ENCODE results near the gene IRF9.

Gene IRF9

GRCh38 chr14:24132061-24132685 is 28.9 kb upstream of the IRF9 start:
- DNase-seq, result no peak

GRCh38 chr14:24132976-24133375 is 28.1 kb upstream of the IRF9 start:
- no peak for DNase-seq

GRCh38 chr14:24133735-24134134 is 27.3 kb upstream of the IRF9 start:
- DNase-seq, result no peak

DNA sequence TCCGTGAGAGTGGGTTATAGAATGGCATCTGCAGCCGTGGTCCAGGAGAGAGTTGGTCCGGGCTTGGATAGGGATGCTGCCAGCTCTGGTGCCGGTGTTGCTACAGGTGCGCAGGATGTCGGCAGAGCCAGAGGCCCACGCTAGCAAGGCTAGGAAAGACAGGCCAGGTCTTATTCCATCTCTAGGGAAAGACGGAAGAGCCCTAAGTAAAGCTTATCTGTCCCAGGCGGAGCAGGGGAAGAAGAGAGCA is 25.6 kb upstream of the IRF9 start:
- no peak for DNase-seq

- DNase-seq, result peak; percentile 79
Measured at GRCh38 chr14:24135834-24136683, 25.0 kb upstream of the IRF9 start, which contains the start of gene PSME1. Gene PSME1, plus strand, starts transcription at chr14:24136194. Its CDS starts 69 bp downstream, at chr14:24136263.

- DNase-seq, result no peak
Measured at GRCh38 chr14:24136684-24137528, 24.2 kb upstream of the IRF9 start.

GRCh38 chr14:24137529-24138395 is 23.3 kb upstream of the IRF9 start:
- no peak for DNase-seq

GRCh38 chr14:24138396-24139271 is 22.4 kb upstream of the IRF9 start:
- no peak for DNase-seq

DNA sequence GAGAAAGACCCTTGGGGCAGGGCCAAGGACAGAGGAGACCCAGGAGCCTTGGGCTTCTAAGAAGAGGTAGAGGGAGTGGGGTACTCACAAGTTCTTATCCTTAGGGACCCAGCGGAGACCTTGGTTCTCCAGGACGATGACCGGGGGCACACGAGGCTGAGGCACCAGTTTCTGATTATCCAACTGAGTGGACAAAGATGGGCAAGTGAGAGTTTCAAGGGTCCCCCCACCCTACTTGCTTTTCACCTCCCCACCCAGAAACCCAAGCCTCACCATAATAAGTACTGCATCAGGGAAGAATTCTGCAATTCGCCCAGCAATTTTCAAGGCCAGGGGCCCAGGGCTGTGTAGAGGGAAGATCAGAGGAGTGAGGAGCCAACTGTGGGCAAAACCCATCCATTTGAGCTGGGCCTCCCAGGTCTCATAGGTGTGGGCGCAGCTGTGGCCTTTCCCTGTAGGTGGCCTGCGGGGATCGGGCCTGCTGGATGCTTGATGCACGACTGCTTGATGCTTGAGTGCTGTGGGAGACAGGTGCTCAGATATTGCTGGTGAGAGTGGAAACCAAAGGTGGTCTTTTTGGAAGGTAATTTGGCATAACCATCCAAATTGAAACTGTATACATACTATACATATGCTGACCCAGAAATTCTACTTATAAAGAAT is 21.7 kb upstream of the IRF9 start:
- no peak for DNase-seq

DNA sequence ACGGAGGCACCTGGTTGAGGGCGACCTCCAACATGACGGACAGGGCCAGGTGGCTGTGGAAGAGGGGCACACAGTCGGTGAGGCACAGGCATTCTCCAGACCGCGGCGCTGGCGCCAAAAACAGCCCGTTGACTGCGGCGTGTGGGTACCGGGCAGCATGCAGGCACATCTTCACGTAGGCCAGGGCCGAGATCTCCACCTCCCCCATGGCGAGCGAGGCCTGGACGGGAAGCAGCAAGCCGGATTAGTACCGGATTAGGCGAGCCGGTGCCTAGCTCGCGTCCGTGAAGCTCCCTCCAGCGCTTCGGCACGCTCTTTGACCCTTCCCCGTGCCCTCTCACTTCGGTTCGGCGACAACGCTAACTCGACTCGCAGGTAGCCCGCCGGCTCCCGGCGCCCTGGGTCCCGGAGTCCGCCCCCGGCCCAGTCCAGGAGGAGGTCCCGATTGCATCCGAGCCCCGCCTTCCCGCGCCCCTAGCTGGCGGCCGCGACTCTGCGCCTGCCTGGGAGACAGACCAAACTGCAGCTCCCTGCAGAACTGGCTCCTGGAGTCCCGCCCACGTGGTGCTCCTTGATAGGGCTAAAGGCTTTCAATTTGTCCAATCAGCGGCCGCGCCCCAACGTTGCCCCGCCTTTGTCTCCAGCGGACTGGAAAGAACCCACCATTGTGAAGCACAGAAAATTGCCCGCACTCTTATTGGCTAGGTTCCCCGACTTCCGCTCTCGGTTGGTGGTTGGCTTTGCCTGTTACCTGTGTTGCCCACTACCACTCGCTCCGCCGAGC is 19.8 kb upstream of the IRF9 start, which contains the start of gene EMC9:
Gene EMC9, minus strand, starts transcription at position 495 of the 784 bp plus-strand sequence. Its CDS starts 287 bp downstream, at position 208.
- peak; percentile 97 for DNase-seq

GRCh38 chr14:24143511-24143910 is 17.6 kb upstream of the IRF9 start:
- DNase-seq, result no peak

DNA sequence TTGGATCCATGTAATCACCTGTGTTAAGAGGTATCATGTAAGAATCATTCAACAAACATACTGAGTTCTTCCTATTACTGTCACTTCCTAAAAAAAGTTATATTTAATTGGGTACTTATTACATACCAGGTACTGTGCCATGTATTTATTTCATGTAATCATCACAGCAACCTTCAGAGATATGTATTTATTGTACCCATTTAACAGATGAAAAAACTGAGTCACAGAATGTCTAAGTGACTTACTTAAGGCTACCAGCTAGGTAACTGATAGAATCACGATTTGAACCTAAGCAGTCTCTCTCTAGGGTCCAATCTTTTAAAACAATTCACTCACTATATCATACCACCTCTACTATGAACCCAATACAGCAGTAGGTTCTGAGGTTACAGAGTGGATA is 16.6 kb upstream of the IRF9 start:
- DNase-seq, result no peak

DNA sequence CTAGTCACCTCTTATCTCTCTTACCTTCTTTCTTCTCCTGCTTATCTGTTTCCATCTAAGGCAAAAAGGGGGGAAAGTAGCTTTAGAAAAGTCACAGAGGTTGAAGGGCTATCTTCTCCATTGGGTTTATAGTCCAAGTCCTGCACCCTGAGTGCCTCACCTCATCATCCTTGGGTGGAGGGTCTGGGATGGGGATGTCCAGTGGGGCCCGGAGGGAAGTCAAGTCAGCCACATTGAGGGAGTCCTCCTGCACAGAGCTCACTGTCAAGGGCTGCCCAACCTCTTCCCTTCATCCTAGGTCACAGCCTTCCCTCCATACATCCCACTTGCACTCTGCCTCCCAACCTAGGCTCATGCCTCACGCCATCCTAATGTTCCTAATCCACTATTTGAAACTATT is 15.8 kb upstream of the IRF9 start:
- no peak for DNase-seq

GRCh38 chr14:24145690-24146452 is 15.2 kb upstream of the IRF9 start:
- no peak for DNase-seq

DNA sequence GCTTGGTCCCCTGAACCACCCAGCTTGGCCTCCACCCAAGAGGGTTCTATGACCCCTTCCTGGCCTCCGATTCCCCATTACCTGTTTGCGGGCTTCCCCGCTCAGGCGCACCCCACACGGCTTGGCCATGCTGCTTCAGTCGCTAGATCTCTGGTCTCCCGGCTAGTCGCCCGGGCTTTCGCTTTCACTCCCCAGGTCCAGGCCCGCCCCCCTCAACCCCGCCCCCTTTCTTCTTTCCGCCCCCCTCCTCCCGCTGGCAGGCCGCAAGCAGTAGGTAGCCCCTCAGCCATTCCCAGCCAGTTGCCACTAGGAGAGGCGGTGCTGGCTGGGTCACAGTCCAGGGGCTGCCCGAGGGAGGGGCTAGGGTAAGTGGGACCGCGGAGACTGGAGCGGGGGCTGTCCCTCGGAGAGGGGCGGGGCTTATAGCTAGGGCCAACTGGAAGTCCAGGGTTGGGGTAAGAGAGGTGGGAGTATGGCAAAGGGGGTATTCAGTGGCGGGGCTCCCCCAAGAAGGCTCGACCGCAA is 14.6 kb upstream of the IRF9 start, which contains the start of gene PSME2:
Gene PSME2, minus strand, starts transcription at position 158 of the 525 bp plus-strand sequence. Its CDS starts 29 bp downstream, at position 129.
- DNase-seq, result peak; percentile 92

- DNase-seq, result peak; percentile 91
Measured at GRCh38 chr14:24146978-24147760, 13.9 kb upstream of the IRF9 start, which contains the start of gene RNF31. Gene RNF31, plus strand, starts transcription at chr14:24147498. Its CDS starts 201 bp downstream, at chr14:24147699.

- no peak for DNase-seq
Measured at GRCh38 chr14:24147761-24148428, 13.2 kb upstream of the IRF9 start.
